HEK293 (cell line): ENCODE data around the gene MUSTN1.

Experiments used
- CTCF ChIA-PET: fragments of 350-600 bp; formaldehyde crosslinking; extraction: SDS; loops from one replicate; lab custom pipeline; 2021; ENCODE audit warnings: antibody characterized with exemption; lab: Yijun Ruan, JAX
- POLR2A ChIA-PET: fragments of 300-600 bp; formaldehyde crosslinking; extraction: SDS; loops from one replicate; lab custom pipeline; 2020; ENCODE audit warnings: antibody characterized with exemption, inconsistent platforms; lab: Yijun Ruan, JAX
- H3K27ac ChIP-seq: fragments of 200-500 bp; sonication (Bioruptor generic); 2 replicates; pipeline ENCODE4 v1.5.1; 2014; ENCODE audit warnings: low read depth, low read length, control low read depth, inconsistent platforms; ENCODE audit errors: extremely low read depth
- H3K36me3 ChIP-seq, 2 experiments: fragments of 200-500 bp in 1 of 2; sonication (Bioruptor generic) in 1 of 2; 1 replicate in 1 of 2; 2 replicates in 1 of 2; pipeline ENCODE4 v1.5.1; 2014 to 2017; ENCODE audit warnings: inconsistent platforms in 2 of 2, low read length in 2 of 2; ENCODE audit not compliant: control insufficient read depth in 2 of 2, insufficient read depth in 1 of 2
- H3K4me1 ChIP-seq: fragments of 200-500 bp; sonication (Bioruptor generic); 2 replicates; pipeline ENCODE4 v1.5.1; 2014; ENCODE audit warnings: mild to moderate bottlenecking, low read length, inconsistent platforms; ENCODE audit not compliant: control insufficient read depth, insufficient read depth
- H3K4me3 ChIP-seq: 2 replicates; pipeline ENCODE4 v1.5.1; 2011; ENCODE audit warnings: low read depth, mild to moderate bottlenecking, control low read depth, low read length, moderate library complexity
- H3K9me3 ChIP-seq: fragments of 200-500 bp; sonication (Bioruptor generic); 2 replicates; pipeline ENCODE4 v1.5.1; 2014; ENCODE audit warnings: low read depth, low read length, inconsistent platforms; ENCODE audit not compliant: control insufficient read depth, insufficient read depth
- ATF2 ChIP-seq: fragments of 450-650 bp; formaldehyde crosslinking; IDR thresholded peaks from 2 replicates; pipeline ENCODE4 v1.5.1; 2016; ENCODE audit warnings: missing biosample characterization, missing genetic modification characterization, low read depth
- FEZF1 ChIP-seq: fragments of 450-650 bp; formaldehyde crosslinking; IDR thresholded peaks from 2 replicates; pipeline ENCODE4 v1.5.1; 2016; ENCODE audit warnings: missing biosample characterization, missing genetic modification characterization
- HIC1 ChIP-seq: fragments of 450-650 bp; formaldehyde crosslinking; IDR thresholded peaks from 2 replicates; pipeline ENCODE4 v1.5.1; 2016; ENCODE audit warnings: missing biosample characterization, missing genetic modification characterization
- HOXC10 ChIP-seq: sonication (generic); formaldehyde crosslinking; IDR thresholded peaks from 2 replicates; pipeline ENCODE4 v1.8.1; 2023; ENCODE audit warnings: mild to moderate bottlenecking, missing genetic modification reagents
- PRDM2 ChIP-seq: fragments of 450-650 bp; formaldehyde crosslinking; IDR thresholded peaks from 2 replicates; pipeline ENCODE4 v1.5.1; 2016; ENCODE audit warnings: missing biosample characterization, missing genetic modification characterization, borderline replicate concordance
- RBAK ChIP-seq: fragments of 450-650 bp; formaldehyde crosslinking; IDR thresholded peaks from 2 replicates; pipeline ENCODE4 v1.5.1; 2016; ENCODE audit warnings: missing biosample characterization, missing genetic modification characterization
- WT1 ChIP-seq: fragments of 450-650 bp; formaldehyde crosslinking; IDR thresholded peaks from 2 replicates; pipeline ENCODE4 v1.5.1; 2016; ENCODE audit warnings: missing biosample characterization, missing genetic modification characterization
- YY1 ChIP-seq: fragments of 450-650 bp; formaldehyde crosslinking; IDR thresholded peaks from 2 replicates; pipeline ENCODE4 v1.5.1; 2018; ENCODE audit warnings: missing biosample characterization, missing genetic modification characterization
- YY2 ChIP-seq: fragments of 450-650 bp; formaldehyde crosslinking; IDR thresholded peaks from 2 replicates; pipeline ENCODE4 v1.5.1; 2016; ENCODE audit warnings: missing biosample characterization, missing genetic modification characterization
- ZBTB48 ChIP-seq: fragments of 450-650 bp; formaldehyde crosslinking; IDR thresholded peaks from 2 replicates; pipeline ENCODE4 v1.5.1; 2016; ENCODE audit warnings: missing biosample characterization, missing genetic modification characterization
- ZNF133 ChIP-seq: fragments of 450-650 bp; formaldehyde crosslinking; IDR thresholded peaks from 2 replicates; pipeline ENCODE4 v1.5.1; 2016; ENCODE audit warnings: missing biosample characterization, missing genetic modification characterization
- ZNF16 ChIP-seq: fragments of 450-650 bp; formaldehyde crosslinking; IDR thresholded peaks from 2 replicates; pipeline ENCODE4 v1.5.1; 2016; ENCODE audit warnings: low read depth, missing biosample characterization, missing genetic modification characterization
- ZNF169 ChIP-seq: fragments of 450-650 bp; formaldehyde crosslinking; IDR thresholded peaks from 2 replicates; pipeline ENCODE4 v1.5.1; 2016; ENCODE audit warnings: missing biosample characterization, missing genetic modification characterization
- ZNF174 ChIP-seq: fragments of 450-650 bp; formaldehyde crosslinking; IDR thresholded peaks from 2 replicates; pipeline ENCODE4 v1.5.0; 2017; ENCODE audit warnings: missing biosample characterization, mild to moderate bottlenecking, missing genetic modification characterization
- ZNF214 ChIP-seq: fragments of 450-650 bp; formaldehyde crosslinking; IDR thresholded peaks from 2 replicates; pipeline ENCODE4 v1.5.1; 2017; ENCODE audit warnings: missing biosample characterization, mild to moderate bottlenecking, missing genetic modification characterization, borderline replicate concordance
- ZNF23 ChIP-seq: fragments of 450-650 bp; formaldehyde crosslinking; IDR thresholded peaks from 2 replicates; pipeline ENCODE4 v1.5.1; 2016; ENCODE audit warnings: missing biosample characterization, missing genetic modification characterization, borderline replicate concordance
- ZNF37A ChIP-seq: fragments of 450-650 bp; IDR thresholded peaks from 2 replicates; pipeline ENCODE4 v1.5.1; 2018; ENCODE audit warnings: missing biosample characterization, missing genetic modification characterization
- ZNF404 ChIP-seq: fragments of 450-650 bp; formaldehyde crosslinking; IDR thresholded peaks from 2 replicates; pipeline ENCODE4 v1.5.1; 2017; ENCODE audit warnings: missing biosample characterization, missing genetic modification characterization
- ZNF416 ChIP-seq: fragments of 450-650 bp; formaldehyde crosslinking; IDR thresholded peaks from 2 replicates; pipeline ENCODE4 v1.5.1; 2016; ENCODE audit warnings: missing biosample characterization, missing genetic modification characterization
- ZNF426 ChIP-seq: fragments of 450-650 bp; formaldehyde crosslinking; IDR thresholded peaks from 2 replicates; pipeline ENCODE4 v1.5.1; 2017; ENCODE audit warnings: missing biosample characterization, missing genetic modification characterization, mild to moderate bottlenecking, inconsistent platforms, moderate library complexity
- ZNF571 ChIP-seq: fragments of 450-650 bp; formaldehyde crosslinking; IDR thresholded peaks from 2 replicates; pipeline ENCODE4 v1.5.0; 2017; ENCODE audit warnings: missing biosample characterization, missing genetic modification characterization
- ZNF596 ChIP-seq: fragments of 450-650 bp; IDR thresholded peaks from 2 replicates; pipeline ENCODE4 v1.5.0; 2018; ENCODE audit warnings: missing biosample characterization, mild to moderate bottlenecking, missing genetic modification characterization, moderate library complexity
- ZNF645 ChIP-seq: fragments of 450-650 bp; formaldehyde crosslinking; IDR thresholded peaks from 2 replicates; pipeline ENCODE4; 2016; ENCODE audit warnings: missing biosample characterization, missing genetic modification characterization
- ZNF76 ChIP-seq: fragments of 450-650 bp; formaldehyde crosslinking; IDR thresholded peaks from 2 replicates; pipeline ENCODE4; 2016; ENCODE audit warnings: low read depth, missing biosample characterization, missing genetic modification characterization, borderline replicate concordance
- ZNF785 ChIP-seq: fragments of 450-650 bp; formaldehyde crosslinking; IDR thresholded peaks from 2 replicates; pipeline ENCODE4 v1.5.1; 2016; ENCODE audit warnings: missing biosample characterization, missing genetic modification characterization
- ZSCAN23 ChIP-seq: fragments of 450-650 bp; formaldehyde crosslinking; IDR thresholded peaks from 2 replicates; pipeline ENCODE4 v1.5.1; 2016; ENCODE audit warnings: missing biosample characterization, missing genetic modification characterization

MUSTN1 gene

GRCh38 chr3:52787672-52788625, 46.9 kb downstream of the MUSTN1 start (continued):
- no peak for TF ChIP-seq FEZF1
- TF ChIP-seq ATF2 (tag by site-specific recombination), result no peak
- TF ChIP-seq YY2 (tag by site-specific recombination), result no peak
- no peak for TF ChIP-seq ZNF214
- no peak for TF ChIP-seq ZSCAN23
- no peak for TF ChIP-seq HOXC10 (CRISPR knock-in tag)
- no peak for TF ChIP-seq WT1 (tag by site-specific recombination)
- no peak for TF ChIP-seq ZBTB48
- TF ChIP-seq ZNF76, result no peak

- Histone ChIP-seq H3K9me3 (no peaks in the 10 kb centered on the region), H3K4me1 (no peaks in the 10 kb centered on the region), H3K27ac (no peak overlapping the region), H3K4me3 (no peak overlapping the region), H3K36me3 (no peaks in the 10 kb centered on the region)
- no peak for TF ChIP-seq YY1
- TF ChIP-seq ZNF174 (tag by site-specific recombination), result no peak
- TF ChIP-seq ZNF645 (tag by site-specific recombination), result no peak
- TF ChIP-seq ZNF416 (tag by site-specific recombination), result no peak
- TF ChIP-seq ZNF23 (tag by site-specific recombination), result no peak
- TF ChIP-seq ZNF404, result no peak
- no peak for TF ChIP-seq ZNF785 (tag by site-specific recombination)
- TF ChIP-seq ZNF571 (tag by site-specific recombination), result no peak
- no peak for TF ChIP-seq ZNF596
- TF ChIP-seq ZNF16, result no peak
- TF ChIP-seq HIC1 (tag by site-specific recombination), result no peak
- TF ChIP-seq ZNF169 (tag by site-specific recombination), result no peak
- TF ChIP-seq RBAK (tag by site-specific recombination), result no peak
- no peak for TF ChIP-seq ZNF37A (tag by site-specific recombination)
- TF ChIP-seq ZNF426 (tag by site-specific recombination), result no peak
- TF ChIP-seq ZNF133 (tag by site-specific recombination), result no peak
- TF ChIP-seq PRDM2 (tag by site-specific recombination), result no peak
- ChIA-PET POLR2A (no interaction called here), CTCF (no interaction called here)
These were observed 47.6 kb downstream of the MUSTN1 start for GRCh38 chr3:52787246-52787645.
